Mesenchymal stem cell (in vitro differentiated cells and primary cell): ENCODE data around the gene SMIM30.

ENCODE experiments used
- DNase-seq: peaks from one replicate; pipeline ENCODE4 v3.0.0-alpha.2; 2013
- H2AFZ ChIP-seq: one replicate; pipeline ENCODE4 v1.6.1; 2013; ENCODE audit warnings: low read depth, mild to moderate bottlenecking, control low read depth, inconsistent platforms, low read length, moderate library complexity
- H2AK5ac ChIP-seq: 2 replicates; pipeline ENCODE4 v1.6.1; 2013; ENCODE audit warnings: low read length, moderate library complexity, mild to moderate bottlenecking, inconsistent platforms; ENCODE audit not compliant: severe bottlenecking
- H2BK120ac ChIP-seq: one replicate; pipeline ENCODE4 v1.6.1; 2013; ENCODE audit warnings: low read depth, mild to moderate bottlenecking, inconsistent platforms, low read length, moderate library complexity
- H2BK12ac ChIP-seq, 2 experiments: one replicate each; pipeline ENCODE4 v1.6.1; 2013; ENCODE audit warnings: inconsistent platforms in 2 of 2, low read length in 2 of 2, mild to moderate bottlenecking in 2 of 2, moderate library complexity in 2 of 2, control low read depth in 1 of 2
- H2BK15ac ChIP-seq: one replicate; pipeline ENCODE4 v1.6.1; 2013; ENCODE audit warnings: mild to moderate bottlenecking, low read depth, inconsistent platforms; ENCODE audit not compliant: poor library complexity, severe bottlenecking
- H2BK5ac ChIP-seq: 2 replicates; pipeline ENCODE4 v1.6.1; 2013; ENCODE audit warnings: low read depth, mild to moderate bottlenecking, low read length, control low read depth, inconsistent platforms; ENCODE audit not compliant: poor library complexity, severe bottlenecking
- H3K14ac ChIP-seq, 2 experiments: one replicate each; pipeline ENCODE4 v1.6.1; 2013; ENCODE audit warnings: inconsistent platforms in 2 of 2, low read length in 2 of 2, control low read depth in 1 of 2, mild to moderate bottlenecking in 1 of 2, moderate library complexity in 1 of 2
- H3K18ac ChIP-seq, 2 experiments: one replicate each; pipeline ENCODE4 v1.6.1; 2013; ENCODE audit warnings: inconsistent platforms in 2 of 2, low read length in 2 of 2, control low read depth in 1 of 2, low read depth in 1 of 2, mild to moderate bottlenecking in 1 of 2
- H3K23ac ChIP-seq, 2 experiments: one replicate each; pipeline ENCODE4 v1.6.1; 2013; ENCODE audit warnings: inconsistent platforms in 2 of 2, low read length in 2 of 2, mild to moderate bottlenecking in 2 of 2, moderate library complexity in 2 of 2, control low read depth in 1 of 2
- H3K27ac ChIP-seq: 2 replicates; pipeline ENCODE4 v1.5.1; 2013; ENCODE audit warnings: mild to moderate bottlenecking, moderate library complexity, low read length, control low read depth, inconsistent platforms; ENCODE audit not compliant: poor library complexity, severe bottlenecking
- H3K27me3 ChIP-seq, 2 experiments: 2 replicates each; pipeline versions ENCODE4 v1.6.1 to v1.7.0; 2013; ENCODE audit warnings: low read length in 2 of 2, mild to moderate bottlenecking in 2 of 2, moderate library complexity in 2 of 2, control low read depth in 1 of 2, inconsistent platforms in 1 of 2; ENCODE audit not compliant: control insufficient read depth in 1 of 2, insufficient read depth in 1 of 2
- H3K36me3 ChIP-seq, 2 experiments: 2 replicates each; pipeline versions ENCODE4 v1.6.1 to v1.7.0; 2013; ENCODE audit warnings: low read length in 2 of 2, control low read depth in 1 of 2, inconsistent platforms in 1 of 2, low read depth in 1 of 2, mild to moderate bottlenecking in 1 of 2; ENCODE audit not compliant: insufficient read depth in 2 of 2, control insufficient read depth in 1 of 2
- H3K4ac ChIP-seq, 2 experiments: one replicate each; pipeline ENCODE4 v1.6.1; 2013; ENCODE audit warnings: inconsistent platforms in 2 of 2, low read length in 2 of 2, mild to moderate bottlenecking in 2 of 2, moderate library complexity in 2 of 2, control low read depth in 1 of 2, low read depth in 1 of 2
- H3K4me1 ChIP-seq: 2 replicates; pipeline ENCODE4 v1.6.1; 2013; ENCODE audit warnings: low read depth, low read length, control low read depth; ENCODE audit not compliant: control insufficient read depth, insufficient read depth
- H3K4me2 ChIP-seq: 2 replicates; pipeline ENCODE4 v1.6.1; 2013; ENCODE audit warnings: low read length, mild to moderate bottlenecking, inconsistent platforms; ENCODE audit not compliant: poor library complexity, severe bottlenecking
- H3K4me3 ChIP-seq, 2 experiments: 2 replicates each; pipeline versions ENCODE4 v1.5.1 to v1.7.0; 2013; ENCODE audit warnings: low read length in 2 of 2, mild to moderate bottlenecking in 2 of 2, control low read depth in 1 of 2, low read depth in 1 of 2; ENCODE audit not compliant: insufficient read depth in 1 of 2
- H3K79me1 ChIP-seq: replicated peaks from 2 replicates; pipeline ENCODE4 v1.6.1; 2013; ENCODE audit warnings: mild to moderate bottlenecking, control low read depth, low read length, inconsistent platforms; ENCODE audit not compliant: poor library complexity, severe bottlenecking
- H3K9ac ChIP-seq: 2 replicates; pipeline ENCODE4 v1.7.0; 2013; ENCODE audit warnings: mild to moderate bottlenecking, low read length, moderate library complexity
- H3K9me3 ChIP-seq: 2 replicates; pipeline ENCODE4 v1.7.0; 2013; ENCODE audit warnings: mild to moderate bottlenecking, low read length; ENCODE audit not compliant: control insufficient read depth
- H4K8ac ChIP-seq: one replicate; pipeline ENCODE4 v1.6.1; 2013; ENCODE audit warnings: inconsistent platforms, mild to moderate bottlenecking, low read length, moderate library complexity
- H4K91ac ChIP-seq: one replicate; pipeline ENCODE4 v1.6.1; 2013; ENCODE audit warnings: mild to moderate bottlenecking, low read length, inconsistent platforms
- WGBS: methylation state at CpG from one replicate; pipeline ENCODE4 v1.1.7; 2013; ENCODE audit warnings: mixed read lengths; 5-methylcytosine and 5-hydroxymethylcytosine counted together

SMIM30 gene

DNA sequence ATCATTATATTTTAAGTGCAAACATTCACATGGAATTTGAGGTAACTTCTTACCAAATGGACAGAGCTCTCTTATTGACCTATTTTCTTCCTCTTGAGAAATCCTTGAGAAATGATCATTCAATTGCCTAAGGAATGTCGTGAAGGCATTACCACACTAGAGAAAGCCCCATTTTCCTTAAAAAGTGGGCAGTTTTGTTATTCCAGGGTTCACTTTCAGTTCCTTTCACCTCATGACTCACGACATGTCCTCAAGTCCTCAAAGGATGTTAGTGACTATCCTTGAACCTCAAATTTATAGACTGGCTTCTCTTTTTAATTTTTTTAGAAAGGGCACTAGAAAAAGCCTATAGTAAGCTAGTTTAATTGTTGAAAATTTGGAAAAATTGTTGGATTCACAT is 40.4 kb upstream of the SMIM30 start:
- H2AFZ ChIP-seq: no peak overlapping the region
- no peak overlapping the region for H3K4me2 ChIP-seq
- no peak overlapping the region for H4K8ac ChIP-seq
- H2BK120ac ChIP-seq: no peak overlapping the region
- H4K91ac ChIP-seq: no peak overlapping the region
- H2BK12ac ChIP-seq: no peak overlapping the region
- no peaks in the 10 kb centered on the region for H3K79me1 ChIP-seq
- no peaks in the 10 kb centered on the region for H3K27me3 ChIP-seq
- H3K4me3 ChIP-seq: no peak overlapping the region
- no peak overlapping the region for H3K14ac ChIP-seq
- no peaks in the 10 kb centered on the region for H3K4me1 ChIP-seq
- H3K18ac ChIP-seq: no peak overlapping the region
- no peaks in the 10 kb centered on the region for H3K36me3 ChIP-seq
- no peaks in the 10 kb centered on the region for H3K9me3 ChIP-seq
- H3K9ac ChIP-seq: no peak overlapping the region
- no peak overlapping the region for H3K4ac ChIP-seq
- H3K23ac ChIP-seq: no peak overlapping the region
- no peak overlapping the region for H2BK5ac ChIP-seq
- 76% methylated on average over 2 of the region's 2 CpGs for WGBS
- H3K27ac ChIP-seq: no peak overlapping the region
- DNase-seq: no peak
- no peak overlapping the region for H2AK5ac ChIP-seq
- H2BK15ac ChIP-seq: no peak overlapping the region

DNA sequence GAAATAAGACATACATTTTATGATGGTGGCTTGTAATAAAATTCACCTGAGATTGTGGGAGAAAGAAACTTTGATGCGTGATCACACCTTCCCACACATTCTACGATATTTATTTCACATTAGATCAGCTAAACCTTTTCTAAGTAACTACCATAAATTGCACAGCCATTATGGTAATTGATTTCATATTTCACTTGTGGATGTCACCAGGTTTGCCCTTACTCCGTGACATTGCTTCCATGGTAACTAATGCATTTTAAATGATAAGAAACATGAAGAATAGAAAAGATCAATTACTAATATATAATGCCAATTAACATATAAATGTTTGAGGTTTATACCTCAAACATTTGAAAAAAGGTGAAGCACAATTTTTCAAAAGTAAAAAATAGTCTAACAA is 35.8 kb upstream of the SMIM30 start:
- Histone ChIP-seq H3K18ac (no peak overlapping the region), H3K23ac (no peak overlapping the region), H3K79me1 (no peaks in the 10 kb centered on the region), H3K27ac (no peak overlapping the region), H3K27me3 (no peaks in the 10 kb centered on the region), H3K4me1 (no peaks in the 10 kb centered on the region), H3K9ac (no peak overlapping the region), H3K4me3 (no peak overlapping the region), H2AK5ac (no peak overlapping the region), H3K14ac (no peak overlapping the region), H2BK12ac (no peak overlapping the region), H3K36me3 (no peaks in the 10 kb centered on the region), H3K4ac (no peak overlapping the region), H2BK15ac (no peak overlapping the region), H4K91ac (no peak overlapping the region), H2AFZ (no peak overlapping the region), H4K8ac (no peak overlapping the region), H3K4me2 (no peak overlapping the region), H2BK120ac (no peak overlapping the region), H3K9me3 (no peaks in the 10 kb centered on the region), H2BK5ac (no peak overlapping the region)
- WGBS: no CpG with 5 or more reads among the region's 3 CpGs
- DNase-seq: no peak

DNA sequence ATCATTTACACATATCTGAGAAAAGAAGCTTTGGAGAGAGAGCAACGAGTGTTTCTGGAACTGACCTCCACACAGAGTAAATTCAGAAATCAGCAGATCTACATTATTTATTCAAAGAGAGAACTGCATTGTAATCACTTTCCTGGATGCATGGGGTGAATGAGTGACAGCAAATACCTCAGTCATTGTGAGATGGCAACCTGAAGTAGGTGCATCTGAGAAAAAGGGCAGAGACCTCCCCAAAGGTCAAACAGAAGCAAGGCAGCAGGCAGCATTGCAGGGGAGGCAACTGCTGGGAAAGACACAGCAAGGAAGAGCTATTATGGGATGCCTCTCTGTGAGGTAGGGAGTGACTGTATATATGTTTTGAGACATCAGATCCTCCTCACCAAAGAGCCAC is 26.5 kb upstream of the SMIM30 start:
- no peak overlapping the region for H2BK12ac ChIP-seq
- no peaks in the 10 kb centered on the region for H3K79me1 ChIP-seq
- H2AFZ ChIP-seq: no peak overlapping the region
- H3K4me2 ChIP-seq: no peak overlapping the region
- H3K36me3 ChIP-seq: no peaks in the 10 kb centered on the region
- H2BK5ac ChIP-seq: no peak overlapping the region
- peaks cover 0 to 9% of the 10 kb centered on the region in 2 experiments for H3K27me3 ChIP-seq
- no peak overlapping the region for H3K18ac ChIP-seq
- H3K9ac ChIP-seq: no peak overlapping the region
- no peak overlapping the region for H4K91ac ChIP-seq
- H3K23ac ChIP-seq: no peak overlapping the region
- H3K27ac ChIP-seq: no peak overlapping the region
- WGBS: 67% methylated on average over 1 of the region's 1 CpG
- DNase-seq: no peak
- no peak overlapping the region for H2BK120ac ChIP-seq
- H3K4me3 ChIP-seq: no peak overlapping the region
- no peak overlapping the region for H3K4ac ChIP-seq
- H3K9me3 ChIP-seq: no peaks in the 10 kb centered on the region
- H2AK5ac ChIP-seq: no peak overlapping the region
- H3K4me1 ChIP-seq: no peaks in the 10 kb centered on the region
- no peak overlapping the region for H2BK15ac ChIP-seq
- no peak overlapping the region for H3K14ac ChIP-seq
- no peak overlapping the region for H4K8ac ChIP-seq

DNA sequence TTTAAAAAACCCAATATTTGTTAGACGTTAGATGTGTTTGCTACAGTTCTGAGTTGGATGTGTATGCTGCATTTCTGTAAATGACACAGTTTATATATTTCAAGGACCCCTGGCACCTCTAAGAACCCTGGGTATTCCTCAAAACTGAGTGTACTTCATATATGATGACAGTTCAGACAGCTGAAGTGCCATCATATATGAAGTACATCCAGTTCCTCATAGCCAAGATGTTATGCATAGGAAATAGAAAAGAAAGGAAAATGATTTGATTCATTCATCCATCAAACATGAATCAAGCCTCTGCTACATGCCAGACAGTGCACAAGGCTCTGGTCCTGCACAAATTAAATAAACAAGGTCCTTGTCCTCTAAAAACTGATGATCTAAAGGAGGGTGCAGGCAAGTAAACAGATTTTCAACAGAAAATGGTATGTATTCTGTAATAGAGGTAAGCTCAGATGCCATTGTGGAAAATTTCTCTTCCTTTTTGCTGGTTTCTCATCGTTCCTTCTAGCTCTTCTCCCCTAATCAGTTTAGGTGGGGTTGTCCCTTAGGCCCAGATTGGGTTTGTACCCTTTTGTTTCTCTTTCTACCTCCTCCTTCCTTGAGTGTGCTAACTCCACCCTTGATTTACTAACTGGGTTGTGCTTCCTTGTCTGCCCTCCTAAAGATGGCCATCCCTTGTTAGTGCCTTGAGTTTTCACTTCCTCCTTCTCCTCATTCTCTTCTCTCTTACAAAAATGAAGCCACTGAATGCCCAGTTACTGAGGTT is 25.3 kb upstream of the SMIM30 start:
- Histone ChIP-seq H3K9me3 (no peaks in the 10 kb centered on the region), H3K18ac (no peak overlapping the region), H2BK15ac (no peak overlapping the region), H2AK5ac (no peak overlapping the region), H3K36me3 (no peaks in the 10 kb centered on the region), H3K4me3 (no peak overlapping the region), H3K4ac (no peak overlapping the region), H3K27ac (no peak overlapping the region), H3K23ac (no peak overlapping the region), H4K8ac (no peak overlapping the region), H3K27me3 (peaks cover 0 to 9% of the 10 kb centered on the region in 2 experiments), H2BK12ac (no peak overlapping the region), H2BK5ac (no peak overlapping the region), H3K79me1 (no peaks in the 10 kb centered on the region), H3K9ac (no peak overlapping the region), H2AFZ (no peak overlapping the region), H2BK120ac (no peak overlapping the region), H3K4me1 (no peaks in the 10 kb centered on the region), H3K4me2 (no peak overlapping the region), H3K14ac (no peak overlapping the region), H4K91ac (no peak overlapping the region)
- no peak for DNase-seq
- WGBS: 25% methylated on average over 1 of the region's 2 CpGs
